ENCODE data around the gene NAE1.

GRCh38 chr16:66774981-66775380, 55.8 kb downstream of the NAE1 start:
- TF ChIP-seq CTCF (conservative IDR thresholded peaks at IDR 0.05; ENCODE audit: low read length) (no peak), EZH2phosphoT487 (IDR thresholded peaks at IDR 0.05; ENCODE audit: borderline replicate concordance) (no peak)
